DMS114 treated with DMSO at 0.1 percent for 48 hours (cell line): Measurements from ENCODE around the gene SLC12A4.
A peak's percentile ranks its signal among the peaks of the same experiment; 100 is the strongest.
"Not testable (repeated sequence)": the region's sequence is repeated elsewhere in the genome, so short reads cannot be mapped to it uniquely, and the experiment has no call there.

Experiments
- DNase-seq: peaks from one replicate; lab custom pipeline; 2025; ENCODE audit not compliant: unreplicated experiment; lab: John Stamatoyannopoulos, UW

SLC12A4 gene

GRCh38 chr16:67968400-67969253 is at the start of gene SLC12A4:
SLC12A4 (minus strand) TSS chr16:67968637; CDS start chr16:67968553, 84 bp downstream.
- DNase-seq = peak; percentile 69

- no peak for DNase-seq
Measured at GRCh38 chr16:68015681-68016080, 47.2 kb upstream of the SLC12A4 start, which contains the start of gene DPEP2NB. DPEP2NB (minus strand) TSS chr16:68015911; CDS start chr16:68015770, 141 bp downstream.

GRCh38 chr16:68013440-68013839 is 45.0 kb upstream of the SLC12A4 start:
- DNase-seq = no peak

GRCh38 chr16:68009872-68010271 is 41.4 kb upstream of the SLC12A4 start:
- not testable (repeated sequence) for DNase-seq

GRCh38 chr16:68009157-68009735 is 40.8 kb upstream of the SLC12A4 start:
- DNase-seq = no peak

- no peak for DNase-seq
Measured at GRCh38 chr16:68005786-68006286, 37.4 kb upstream of the SLC12A4 start.

- DNase-seq = no peak
Measured at GRCh38 chr16:68005211-68005610, 36.8 kb upstream of the SLC12A4 start.

- DNase-seq = no peak
Measured at GRCh38 chr16:68003031-68003430, 34.6 kb upstream of the SLC12A4 start.

GRCh38 chr16:68000450-68000849 is 32.0 kb upstream of the SLC12A4 start:
- DNase-seq = no peak

- no peak for DNase-seq
Measured at GRCh38 chr16:67999985-68000384, 31.5 kb upstream of the SLC12A4 start.

- DNase-seq = not testable (repeated sequence)
Measured at GRCh38 chr16:67998779-67999688, 30.6 kb upstream of the SLC12A4 start, which contains the start of gene DPEP2. DPEP2 (minus strand) TSS chr16:67999484; CDS start chr16:67993212, 6,272 bp downstream.

GRCh38 chr16:67998231-67998778 is 29.9 kb upstream of the SLC12A4 start:
- DNase-seq = not testable (repeated sequence)

GRCh38 chr16:67996666-67997065 is 28.2 kb upstream of the SLC12A4 start:
- DNase-seq = no peak

GRCh38 chr16:67995423-67995822 is 27.0 kb upstream of the SLC12A4 start:
- DNase-seq = no peak

GRCh38 chr16:67994040-67994408 is 25.6 kb upstream of the SLC12A4 start:
- not testable (repeated sequence) for DNase-seq

- DNase-seq = no peak
Measured at GRCh38 chr16:67993207-67994039, 25.0 kb upstream of the SLC12A4 start.

GRCh38 chr16:67992661-67993206 is 24.3 kb upstream of the SLC12A4 start:
- DNase-seq = no peak

GRCh38 chr16:67990018-67990386 is 21.6 kb upstream of the SLC12A4 start:
- no peak for DNase-seq

GRCh38 chr16:67989322-67990017 is 21.0 kb upstream of the SLC12A4 start:
- no peak for DNase-seq
